ENCODE measurements around the gene OR2D3.
"Not testable (repeated sequence)": the region's sequence is repeated elsewhere in the genome, so short reads cannot be mapped to it uniquely, and the experiment has no call there.

OR2D3 gene, protein sequence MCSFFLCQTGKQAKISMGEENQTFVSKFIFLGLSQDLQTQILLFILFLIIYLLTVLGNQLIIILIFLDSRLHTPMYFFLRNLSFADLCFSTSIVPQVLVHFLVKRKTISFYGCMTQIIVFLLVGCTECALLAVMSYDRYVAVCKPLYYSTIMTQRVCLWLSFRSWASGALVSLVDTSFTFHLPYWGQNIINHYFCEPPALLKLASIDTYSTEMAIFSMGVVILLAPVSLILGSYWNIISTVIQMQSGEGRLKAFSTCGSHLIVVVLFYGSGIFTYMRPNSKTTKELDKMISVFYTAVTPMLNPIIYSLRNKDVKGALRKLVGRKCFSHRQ

DNA sequence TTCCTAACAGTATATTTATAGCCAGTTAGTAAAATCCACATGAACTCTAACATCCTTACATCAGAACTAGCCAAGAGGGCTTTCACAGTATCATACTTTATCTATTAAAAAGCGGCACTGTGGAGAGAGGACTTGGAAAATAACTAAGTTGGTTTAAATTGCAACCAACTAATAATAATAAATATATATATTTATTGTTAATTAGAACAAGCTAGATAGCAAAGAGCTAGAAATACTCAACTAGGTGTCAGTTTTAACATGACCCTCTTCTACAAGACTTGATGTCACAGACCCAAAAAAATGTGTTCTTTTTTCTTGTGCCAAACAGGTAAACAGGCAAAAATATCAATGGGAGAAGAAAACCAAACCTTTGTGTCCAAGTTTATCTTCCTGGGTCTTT, at the start of gene OR2D3:
OR2D3 (plus strand) TSS at position 301 of the 400 bp plus-strand sequence; CDS start at position 301, 0 bp downstream.
- FAIRE-seq (no peak), DNase-seq (ENCODE audit: insufficient read length, low spot score) (no peak)

DNA sequence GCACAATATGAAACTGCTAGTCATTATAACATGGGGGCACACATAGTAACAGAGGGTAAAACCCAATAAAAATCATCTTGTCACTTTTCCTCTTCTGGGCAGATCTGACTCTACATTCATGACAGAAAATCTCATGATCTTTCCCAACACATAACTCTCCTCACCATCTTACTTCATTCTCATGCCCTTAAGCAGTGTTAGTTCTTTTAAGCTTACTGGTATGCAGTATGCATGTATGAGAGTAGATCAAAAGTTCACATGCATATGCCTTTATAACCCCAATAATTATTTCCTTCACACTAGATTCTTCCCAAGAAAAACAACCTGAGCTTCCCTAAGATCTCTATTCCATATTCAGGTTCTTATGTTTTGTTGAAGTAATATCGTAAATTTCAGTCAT, 49.5 kb upstream of the OR2D3 start:
- FAIRE-seq (no peak), DNase-seq (ENCODE audit: insufficient read length, low spot score) (no peak)

DNA sequence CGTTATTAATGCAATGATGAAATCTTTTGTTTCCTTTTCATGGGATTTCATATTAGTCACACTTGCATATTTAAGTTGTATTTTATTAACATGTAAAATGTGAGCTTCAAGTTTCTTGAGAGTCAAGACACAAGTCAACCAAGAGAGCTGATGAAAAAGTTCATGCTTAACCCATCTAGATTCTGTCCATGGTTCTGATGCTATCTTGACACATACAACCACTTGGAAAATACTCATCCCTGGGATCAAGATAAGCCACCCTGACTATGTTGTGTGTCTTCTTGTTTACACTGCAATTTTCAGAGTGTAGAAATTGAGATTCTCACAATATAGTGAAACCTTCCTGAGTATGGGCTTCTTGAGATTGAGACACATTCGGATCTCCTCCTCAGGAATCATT, 45.0 kb upstream of the OR2D3 start:
- no peak for DNase-seq (ENCODE audit: insufficient read length, low spot score)
- FAIRE-seq, result no peak

DNA sequence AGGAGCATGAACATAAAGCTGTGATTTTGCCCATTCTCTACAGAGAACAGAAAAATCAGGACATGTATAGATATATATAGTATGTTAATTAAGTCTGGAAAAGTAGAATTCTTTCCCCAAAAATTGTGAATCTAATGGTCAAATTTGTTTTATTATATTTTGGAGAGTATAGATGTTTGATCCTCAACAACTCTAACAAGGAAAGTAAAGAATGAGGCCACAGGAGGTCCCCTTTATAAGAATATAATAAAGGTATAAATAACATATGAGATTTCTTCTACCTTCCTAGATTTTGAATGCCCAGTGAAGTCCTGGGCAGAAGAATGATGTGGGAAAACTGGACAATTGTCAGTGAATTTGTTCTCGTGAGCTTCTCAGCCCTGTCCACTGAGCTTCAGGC, 44.5 kb upstream of the OR2D3 start, which contains the start of gene OR10A4:
OR10A4 (plus strand) TSS at position 301 of the 400 bp plus-strand sequence; CDS start at position 324, 23 bp downstream.
- FAIRE-seq (no peak), DNase-seq (ENCODE audit: insufficient read length, low spot score) (no peak)

DNA sequence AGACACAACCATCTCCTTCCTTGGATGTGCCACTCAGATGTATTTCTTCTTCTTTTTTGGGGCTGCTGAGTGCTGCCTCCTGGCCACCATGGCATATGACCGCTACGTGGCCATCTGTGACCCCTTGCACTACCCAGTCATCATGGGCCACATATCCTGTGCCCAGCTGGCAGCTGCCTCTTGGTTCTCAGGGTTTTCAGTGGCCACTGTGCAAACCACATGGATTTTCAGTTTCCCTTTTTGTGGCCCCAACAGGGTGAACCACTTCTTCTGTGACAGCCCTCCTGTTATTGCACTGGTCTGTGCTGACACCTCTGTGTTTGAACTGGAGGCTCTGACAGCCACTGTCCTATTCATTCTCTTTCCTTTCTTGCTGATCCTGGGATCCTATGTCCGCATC, 43.9 kb upstream of the OR2D3 start:
- DNase-seq (ENCODE audit: insufficient read length, low spot score), result no peak
- FAIRE-seq, result no peak

DNA sequence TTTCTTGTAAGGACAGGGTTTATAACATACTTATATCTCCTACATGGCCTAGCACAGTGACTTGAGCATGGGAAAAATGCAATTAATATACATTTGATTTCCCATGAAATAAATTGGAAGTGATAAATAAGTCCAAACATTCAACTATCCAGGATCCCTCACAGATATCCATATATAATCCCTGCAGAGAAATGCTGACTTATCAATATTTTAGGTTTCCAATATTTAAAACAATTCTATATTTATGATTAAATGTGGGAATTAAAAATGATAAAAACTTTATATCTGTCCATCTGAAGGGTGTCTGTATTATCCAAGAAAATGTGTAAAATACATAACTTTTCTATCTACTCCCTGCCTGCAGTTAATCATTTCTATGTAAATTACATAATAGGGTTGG, 38.1 kb upstream of the OR2D3 start:
- DNase-seq (ENCODE audit: insufficient read length, low spot score) (no peak), FAIRE-seq (no peak)

DNA sequence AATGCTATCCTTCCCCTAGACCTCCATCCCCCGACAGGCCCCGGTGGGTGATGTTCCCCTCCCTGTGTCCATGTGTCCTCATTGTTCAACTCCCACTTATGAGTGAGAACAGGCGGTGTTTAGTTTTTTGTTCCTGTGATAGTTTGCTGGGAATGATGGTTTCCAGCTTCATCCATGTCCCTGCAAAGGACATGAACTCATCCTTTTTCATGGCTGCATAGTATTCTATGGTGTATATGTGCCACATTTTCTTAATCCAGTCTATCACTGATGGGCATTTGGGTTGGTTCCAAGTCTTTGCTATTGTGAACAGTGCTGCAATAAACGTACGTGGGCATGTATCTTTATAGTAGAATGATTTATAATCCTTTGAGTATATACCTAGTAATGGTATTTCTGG, 33.1 kb upstream of the OR2D3 start:
- FAIRE-seq; DNase-seq (ENCODE audit: insufficient read length, low spot score): not testable (repeated sequence)

DNA sequence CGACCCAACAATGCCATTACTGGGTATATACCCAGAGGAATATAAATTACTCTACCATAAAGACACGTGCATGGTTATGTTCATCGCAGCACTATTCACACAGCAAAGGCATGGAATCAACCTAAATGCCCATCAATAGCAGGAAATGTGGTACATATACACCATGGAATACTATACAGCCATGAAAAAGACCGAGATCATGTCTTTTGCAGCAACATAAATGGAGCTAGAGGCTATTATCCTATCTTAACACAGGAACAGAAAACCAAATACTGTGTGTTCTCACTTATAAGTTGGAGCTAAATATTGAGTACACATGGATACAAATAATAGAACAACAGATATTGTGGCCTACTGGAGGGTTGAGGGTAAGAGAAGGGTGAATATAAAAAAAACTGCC, 32.0 kb upstream of the OR2D3 start:
- DNase-seq (ENCODE audit: insufficient read length, low spot score) (no peak), FAIRE-seq (no peak)

DNA sequence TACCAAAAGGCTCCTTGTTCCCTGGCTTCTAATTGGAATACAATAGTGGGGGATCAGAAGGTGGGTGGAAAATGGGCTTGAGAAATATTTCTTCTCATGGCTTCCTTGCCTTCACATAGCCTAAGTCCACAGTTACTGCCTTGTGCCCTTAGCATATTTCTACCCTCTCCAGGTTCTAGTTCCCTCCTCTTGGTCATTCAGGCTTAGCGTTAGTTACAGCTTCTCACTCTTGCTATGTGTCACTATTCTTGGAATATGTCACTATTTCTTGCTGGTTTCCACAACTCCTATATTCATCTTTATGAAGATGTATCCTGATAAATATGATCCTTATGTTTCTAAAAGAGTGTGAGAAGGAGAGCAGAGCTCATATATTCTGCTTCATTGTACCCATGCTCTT, 31.0 kb upstream of the OR2D3 start:
- DNase-seq (ENCODE audit: insufficient read length, low spot score), result no peak
- FAIRE-seq, result no peak

DNA sequence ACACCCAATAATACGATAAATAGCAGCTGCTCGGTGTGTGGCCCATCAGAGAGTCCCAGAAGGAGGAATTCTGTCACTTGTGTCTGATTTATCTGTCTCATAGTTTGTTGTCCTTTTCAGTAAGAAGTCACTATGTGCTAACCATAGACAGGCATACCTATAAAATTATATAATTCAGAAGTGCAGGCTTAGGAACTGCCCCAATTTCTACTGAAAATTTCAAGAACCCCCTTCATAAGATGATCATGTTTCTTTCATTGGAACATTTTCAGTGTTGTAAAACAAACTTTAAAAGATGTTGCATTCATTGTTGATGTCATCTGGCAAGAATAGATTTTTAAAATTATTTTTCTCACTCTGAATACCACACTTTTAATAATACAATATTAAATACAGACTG, 28.4 kb upstream of the OR2D3 start, which contains the start of gene OR2D2:
OR2D2 (minus strand) TSS at position 101 of the 400 bp plus-strand sequence; CDS start at position 101, 0 bp downstream.
- FAIRE-seq (no peak), DNase-seq (ENCODE audit: insufficient read length, low spot score) (no peak)

DNA sequence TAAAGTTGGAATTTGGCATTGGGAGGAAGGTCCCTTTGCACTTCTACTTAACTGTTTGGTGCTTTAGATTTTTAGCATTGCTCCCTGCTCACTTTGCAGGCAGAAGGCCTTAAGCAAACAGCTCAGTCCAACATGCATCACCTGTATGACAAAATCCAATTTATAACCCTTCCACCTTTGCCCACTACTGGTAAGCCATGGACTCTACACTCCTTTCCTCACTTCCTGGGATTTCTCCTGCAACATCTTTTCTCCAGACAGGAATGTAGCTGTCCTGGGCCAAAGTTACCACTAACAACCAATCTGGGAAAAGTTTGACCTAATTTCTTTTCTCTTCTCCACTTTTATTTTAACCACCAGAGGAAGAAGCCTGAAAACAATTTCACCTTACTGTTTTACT, 26.7 kb upstream of the OR2D3 start:
- FAIRE-seq (no peak), DNase-seq (ENCODE audit: insufficient read length, low spot score) (no peak)

DNA sequence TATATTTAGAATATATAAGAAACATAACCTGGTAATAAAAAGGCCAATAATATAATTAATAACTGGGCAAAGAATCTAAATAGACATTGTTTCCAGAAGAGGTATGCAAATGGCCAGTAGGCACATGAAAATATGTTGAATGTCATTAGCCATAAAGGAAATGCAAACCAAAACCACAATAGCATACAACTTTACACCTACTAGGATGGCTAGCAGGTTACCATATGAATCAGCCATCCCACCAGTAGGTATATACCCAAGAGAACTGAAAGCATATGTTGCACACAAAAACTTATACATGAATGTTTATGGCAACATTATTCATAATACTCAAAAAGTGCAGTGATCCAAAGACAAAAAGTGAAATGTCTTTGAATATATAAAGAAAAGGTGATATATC, 25.8 kb upstream of the OR2D3 start:
- FAIRE-seq (no peak), DNase-seq (ENCODE audit: insufficient read length, low spot score) (no peak)

DNA sequence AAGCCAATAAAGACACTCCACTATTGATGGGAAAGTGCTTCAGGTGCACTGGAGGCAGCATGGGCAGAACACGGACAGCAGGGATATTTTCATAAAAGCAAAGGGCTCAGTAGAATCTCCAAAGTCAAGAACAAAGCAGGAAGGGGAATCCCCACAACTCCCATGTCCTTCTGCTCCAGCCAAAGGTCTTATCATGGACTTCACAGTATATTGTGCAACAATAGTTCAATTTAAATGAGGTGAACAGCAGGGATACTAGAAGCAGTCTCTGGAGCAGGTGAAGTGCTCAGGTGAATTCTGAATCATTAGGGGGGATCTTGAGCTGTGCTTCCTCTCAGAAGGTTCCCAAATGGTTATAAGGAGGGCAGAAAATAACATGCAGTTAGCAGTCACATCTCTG, 21.9 kb upstream of the OR2D3 start:
- no peak for DNase-seq (ENCODE audit: insufficient read length, low spot score)
- FAIRE-seq, result no peak

DNA sequence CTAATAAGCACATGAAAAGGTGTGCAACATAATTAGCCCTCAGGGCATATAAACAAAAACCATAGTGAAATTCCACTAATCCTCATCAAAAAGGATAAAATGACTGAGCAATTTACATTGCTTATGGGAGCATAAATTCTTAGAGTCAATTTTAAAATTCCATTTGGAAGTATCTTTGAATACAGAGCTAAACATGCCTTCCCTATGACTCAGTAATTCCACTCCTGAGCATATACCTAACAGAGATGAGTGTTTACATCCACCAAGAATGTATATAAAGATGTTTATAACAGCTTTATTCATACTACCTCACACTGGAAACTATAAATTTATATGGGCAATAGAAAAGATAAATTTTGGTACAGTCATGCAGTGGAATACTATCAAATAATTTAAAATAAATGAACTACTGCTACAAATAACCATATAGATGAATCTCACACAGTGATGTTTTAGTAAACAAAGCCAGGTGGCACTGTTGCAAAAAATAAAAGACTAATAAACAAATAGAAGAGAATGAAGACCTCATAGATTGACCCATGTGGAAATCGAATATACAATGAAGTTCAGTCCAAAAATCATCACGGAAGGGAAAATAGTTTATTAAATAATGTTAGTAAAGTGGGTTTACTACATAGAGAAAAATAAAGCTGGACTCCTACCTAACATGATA, 20.3 kb upstream of the OR2D3 start:
- no peak for DNase-seq (ENCODE audit: insufficient read length, low spot score)

DNA sequence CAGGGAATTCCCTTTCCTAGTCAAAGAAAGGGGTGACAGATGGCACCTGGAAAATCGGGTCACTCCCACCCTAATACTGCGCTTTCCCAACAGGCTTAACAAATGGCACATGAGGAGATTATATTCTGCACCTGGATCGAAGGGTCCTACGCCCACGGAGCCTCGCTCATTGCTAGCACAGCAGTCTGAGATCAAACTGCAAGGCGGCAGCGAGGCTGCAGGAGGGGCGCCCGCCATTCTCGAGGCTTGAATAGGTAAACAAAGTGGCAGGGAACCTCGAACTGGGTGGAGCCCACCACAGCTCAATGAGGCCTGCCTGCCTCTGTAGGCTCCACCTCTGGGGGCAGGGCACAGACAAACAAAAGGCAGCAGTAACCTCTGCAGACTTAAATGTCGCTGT, 16.0 kb upstream of the OR2D3 start:
- not testable (repeated sequence) for DNase-seq (ENCODE audit: insufficient read length, low spot score); FAIRE-seq

More for the DNA sequence above, 20.3 kb upstream of the OR2D3 start:
- FAIRE-seq, result no peak

DNA sequence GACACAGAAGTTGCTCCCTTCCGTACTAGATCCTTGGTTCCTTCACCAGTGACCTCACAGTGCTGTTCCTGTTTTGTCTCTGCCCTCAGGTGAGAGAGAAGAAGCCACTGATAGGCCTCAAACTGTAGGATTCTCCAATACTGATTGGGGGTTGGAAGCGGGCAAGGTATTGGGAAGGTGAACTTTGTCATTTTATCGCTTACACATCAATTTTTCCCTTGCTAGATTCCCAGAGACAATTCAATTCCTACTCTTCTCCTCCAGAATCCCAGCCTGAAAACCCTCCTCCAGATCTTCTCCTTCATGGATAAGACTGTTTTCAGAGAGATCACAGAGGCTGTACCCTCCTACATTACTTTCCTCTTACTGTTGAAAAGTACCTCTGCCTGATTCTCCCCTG, 9.4 kb upstream of the OR2D3 start:
- no peak for FAIRE-seq
- no peak for DNase-seq (ENCODE audit: insufficient read length, low spot score)

DNA sequence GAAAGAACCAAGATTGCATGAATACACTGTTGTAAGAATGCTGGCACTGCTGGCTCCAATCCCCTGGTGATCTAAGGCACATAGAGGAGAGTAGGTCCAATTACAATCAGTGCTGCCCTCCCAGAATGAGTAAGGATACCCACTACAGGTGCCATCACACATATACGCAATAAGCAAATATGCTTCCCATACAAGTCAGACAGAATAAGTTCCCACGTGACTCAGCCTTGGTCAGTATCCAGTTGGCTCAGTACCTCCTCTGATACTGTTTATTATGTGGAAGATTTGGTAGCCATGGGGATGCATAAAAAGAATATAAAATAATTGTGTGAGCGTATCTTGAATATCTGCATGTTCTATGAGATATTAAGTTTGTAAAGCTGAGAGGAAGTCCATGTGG, 8.9 kb upstream of the OR2D3 start:
- FAIRE-seq (no peak), DNase-seq (ENCODE audit: insufficient read length, low spot score) (no peak)

DNA sequence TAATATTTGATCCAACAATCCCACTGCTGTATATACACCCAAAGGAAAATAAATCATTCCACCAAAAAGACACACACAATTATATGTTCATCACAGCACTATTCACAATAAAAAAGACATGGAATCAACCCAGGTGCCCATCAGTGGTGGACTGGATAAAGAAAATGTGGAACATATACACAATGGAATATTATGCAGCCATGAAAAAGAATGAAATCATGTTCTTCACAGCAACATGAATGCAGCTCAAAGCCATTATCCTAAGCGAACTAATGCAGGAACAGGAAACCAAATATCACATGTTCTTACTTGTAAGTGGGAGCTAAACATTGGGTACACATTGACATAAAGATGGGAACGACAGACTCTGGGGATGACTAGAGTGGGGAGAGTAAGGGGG, 1.1 kb upstream of the OR2D3 start:
- DNase-seq (ENCODE audit: insufficient read length, low spot score), result no peak
- FAIRE-seq, result no peak

DNA sequence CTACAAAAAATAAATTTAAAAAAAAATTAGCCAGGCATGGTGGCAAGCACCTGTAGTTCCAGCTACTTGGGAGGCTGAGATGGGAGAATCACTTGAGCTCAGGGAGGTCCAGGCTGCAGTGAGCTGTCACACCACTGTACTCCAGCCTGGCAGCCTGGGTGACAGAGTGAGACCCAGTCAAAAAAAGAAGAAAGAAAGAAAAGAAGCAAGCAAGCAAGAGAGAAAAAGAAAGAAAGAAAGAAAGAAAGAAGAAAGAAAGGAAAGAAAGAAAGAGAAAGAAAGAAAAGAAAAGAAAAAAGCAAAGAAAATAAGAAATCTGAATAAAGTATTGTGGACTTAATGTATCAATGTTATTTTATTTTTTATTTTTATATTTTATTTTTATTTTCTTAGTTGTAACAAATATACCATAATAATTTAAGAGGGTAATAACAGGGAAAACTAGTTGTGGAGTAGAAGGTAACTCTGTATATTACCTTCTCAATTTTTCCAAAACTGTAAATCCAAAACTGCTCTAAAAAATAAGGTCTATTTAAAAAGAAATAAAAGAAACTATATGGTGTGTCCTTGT, 4.3 kb downstream of the OR2D3 start:
- FAIRE-seq (no peak), DNase-seq (ENCODE audit: insufficient read length, low spot score) (no peak)

DNA sequence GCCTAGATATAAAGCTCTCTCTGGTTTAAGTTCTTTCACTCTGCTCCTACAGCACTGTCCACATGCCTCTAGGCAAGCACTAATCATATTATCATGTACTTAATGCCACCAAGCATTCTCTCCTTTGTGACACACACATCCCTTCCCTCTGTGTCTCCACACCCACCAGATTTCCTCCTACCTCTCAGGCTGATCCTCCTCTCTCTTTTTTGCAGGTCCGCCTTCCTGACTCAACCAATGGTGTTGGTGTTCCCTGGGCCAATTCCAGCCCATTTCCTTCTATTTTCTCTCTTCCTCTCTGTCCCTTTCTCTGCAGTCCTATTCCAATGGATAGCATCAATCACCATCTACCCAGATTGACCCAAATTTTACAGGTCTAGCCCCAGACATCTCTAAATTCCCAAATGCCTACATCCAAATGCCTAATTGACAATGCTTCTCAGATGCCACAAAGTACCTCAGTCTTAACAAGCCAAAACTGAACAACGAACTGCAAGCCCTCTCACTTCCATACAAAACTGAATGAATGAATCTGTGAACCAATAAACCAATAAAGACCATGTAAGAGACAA, 4.9 kb downstream of the OR2D3 start:
- DNase-seq (ENCODE audit: insufficient read length, low spot score), result no peak
- FAIRE-seq, result no peak

DNA sequence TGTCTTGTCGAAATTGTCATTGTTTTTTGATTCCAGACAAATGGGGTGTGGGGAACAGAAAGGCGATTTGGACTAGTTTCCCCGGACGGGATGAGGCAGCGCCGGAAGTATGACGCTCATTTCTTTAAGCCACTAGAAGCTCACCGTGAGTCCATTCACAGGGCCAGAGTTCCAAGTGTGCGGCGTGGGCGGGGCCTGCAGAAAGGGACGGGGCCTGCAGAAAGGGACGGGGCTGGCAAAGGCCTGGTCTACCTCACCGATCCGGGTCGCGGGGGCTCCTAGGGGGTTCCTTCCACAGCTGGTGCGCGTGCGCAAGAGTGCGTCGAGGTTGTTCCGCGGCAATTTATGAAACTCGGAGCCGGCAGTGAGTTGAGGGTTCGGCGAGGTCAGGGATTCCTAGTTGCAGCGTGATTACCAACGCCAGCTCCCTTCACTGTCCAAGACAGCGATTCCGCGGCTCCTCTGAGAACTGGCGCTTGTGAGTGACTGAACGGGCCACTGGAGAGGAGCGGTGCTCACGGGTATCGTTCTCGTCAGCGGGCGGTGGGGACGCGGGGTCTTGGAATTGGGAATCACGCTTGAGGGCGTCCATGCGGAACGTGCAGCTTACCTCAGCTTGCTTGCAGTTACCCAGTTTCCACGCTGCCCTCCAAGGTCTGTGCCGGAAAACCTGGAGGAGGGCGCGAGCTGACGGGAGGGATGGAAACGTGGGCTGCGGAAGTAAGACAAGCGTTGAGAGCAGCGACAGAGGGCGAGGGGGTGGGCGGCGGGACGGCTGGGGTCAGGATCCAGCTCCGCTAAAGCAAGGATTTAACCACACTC, 5.6 kb downstream of the OR2D3 start, which contains the start of gene ZNF215:
ZNF215 (plus strand) TSS at position 219 of the 822 bp plus-strand sequence. CDS start 5,847 bp downstream, outside the sequence.
- FAIRE-seq, result no peak
- no peak for DNase-seq (ENCODE audit: insufficient read length, low spot score)

Measured in HTR-8/SVneo (cell line).